ENCODE measurements around the gene TSHZ1. TPM values are rescaled to one million over a fixed set of nuclear protein-coding genes. Genes with fewer than 3 reads are reported as not detected.

The TSHZ1 gene
- total RNA-seq, result 11.9 and 13.4 TPM in 2 replicates

GRCh38 chr18:75210274-75211001 is at the start of gene TSHZ1:
TSHZ1 (plus strand) TSS chr18:75210797; CDS start chr18:75211877, 1,080 bp downstream.
- DNase-seq (ENCODE audit: low read depth), result peak; percentile 95
- no peak for TF ChIP-seq CTCF (IDR thresholded peaks at IDR 0.05; ENCODE audit: insufficient read depth, low read depth, low read length)

GRCh38 chr18:75161256-75162028 is 49.2 kb upstream of the TSHZ1 start:
- DNase-seq (ENCODE audit: low read depth), result peak; percentile 57
- TF ChIP-seq CTCF (IDR thresholded peaks at IDR 0.05; ENCODE audit: insufficient read depth, low read depth, low read length), result no peak
- H3K4me3 ChIP-seq (ENCODE audit: low read depth, low read length), result peak overlapping the region; percentile 60

More at GRCh38 chr18:75210274-75211001, at the start of gene TSHZ1:
- peak within 1 kb of the TSS; percentile 92 for H3K4me3 ChIP-seq (ENCODE audit: low read depth, low read length)

- TF ChIP-seq CTCF (IDR thresholded peaks at IDR 0.05; ENCODE audit: insufficient read depth, low read depth, low read length), result no peak
- peak; percentile 52 for DNase-seq (ENCODE audit: low read depth)
- H3K4me3 ChIP-seq (ENCODE audit: low read depth, low read length), result no peak overlapping the region
Observed at GRCh38 chr18:75162467-75162866, 48.1 kb upstream of the TSHZ1 start.

GRCh38 chr18:75162978-75163377 is 47.6 kb upstream of the TSHZ1 start:
- DNase-seq (ENCODE audit: low read depth), result no peak
- TF ChIP-seq CTCF (IDR thresholded peaks at IDR 0.05; ENCODE audit: insufficient read depth, low read depth, low read length), result no peak
- H3K4me3 ChIP-seq (ENCODE audit: low read depth, low read length), result no peak overlapping the region

GRCh38 chr18:75163736-75164135 is 46.9 kb upstream of the TSHZ1 start:
- no peak for TF ChIP-seq CTCF (IDR thresholded peaks at IDR 0.05; ENCODE audit: insufficient read depth, low read depth, low read length)
- no peak for DNase-seq (ENCODE audit: low read depth)
- no peak overlapping the region for H3K4me3 ChIP-seq (ENCODE audit: low read depth, low read length)

GRCh38 chr18:75164479-75164878 is 46.1 kb upstream of the TSHZ1 start:
- DNase-seq (ENCODE audit: low read depth), result no peak
- TF ChIP-seq CTCF (IDR thresholded peaks at IDR 0.05; ENCODE audit: insufficient read depth, low read depth, low read length), result no peak
- H3K4me3 ChIP-seq (ENCODE audit: low read depth, low read length), result no peak overlapping the region

Data from fibroblast of villous mesenchyme (primary cell).